Panc1 (cell line): ENCODE measurements around the gene PLB1. TPM values are rescaled to one million over a fixed set of nuclear protein-coding genes. Genes with fewer than 3 reads are reported as not detected.

Source experiments
- ATAC-seq: fragments of 200-7000 bp; cut with Tn5 transposase; 2 replicates; pipeline ENCODE4 v1.9.1; 2020; ENCODE audit warnings: mild to moderate bottlenecking, moderate library complexity
- BruUV-seq: library from RNA; stranded (reverse); fragments of 400-500 nt; replicated peaks from 2 replicates; lab custom pipeline; 2021; lab: Mats Ljungman, UMichigan
- CTCF ChIA-PET: fragments of 300-600 bp; sonication (Branson Sonifier 250); formaldehyde crosslinking; loops from one replicate; lab custom pipeline; 2022; ENCODE audit warnings: antibody characterized with exemption; lab: Charles Lee
- POLR2A ChIA-PET: fragments of 300-600 bp; sonication (Branson Sonifier 250); formaldehyde crosslinking; loops from one replicate; lab custom pipeline; 2022; ENCODE audit warnings: antibody characterized with exemption; lab: Charles Lee
- DNase-seq: peaks from one replicate; pipeline ENCODE4 v3.0.0-alpha.2; 2010; ENCODE audit warnings: low read depth, low spot score
- H3K27ac ChIP-seq: 2 replicates; pipeline ENCODE4 v1.5.1; 2011; ENCODE audit warnings: mild to moderate bottlenecking, low read length, inconsistent platforms
- H3K27me3 ChIP-seq: fragments of 200-500 bp; sonication (Bioruptor generic); 2 replicates; pipeline ENCODE4 v1.6.0; 2014; ENCODE audit warnings: low read length, inconsistent platforms; ENCODE audit not compliant: control insufficient read depth, insufficient read depth
- H3K36me3 ChIP-seq: fragments of 200-500 bp; sonication (Bioruptor generic); 2 replicates; pipeline ENCODE4 v1.5.1; 2014; ENCODE audit warnings: inconsistent platforms, mild to moderate bottlenecking, low read length, moderate library complexity; ENCODE audit not compliant: control insufficient read depth, insufficient read depth
- H3K4me1 ChIP-seq: 2 replicates; pipeline ENCODE4 v1.5.1; 2011; ENCODE audit warnings: inconsistent platforms, mild to moderate bottlenecking, low read length, moderate library complexity; ENCODE audit not compliant: control insufficient read depth, insufficient read depth
- H3K4me3 ChIP-seq, 2 experiments: 2 replicates each; pipeline ENCODE4 v1.5.1; 2011 to 2012; ENCODE audit warnings: low read depth in 2 of 2, low read length in 2 of 2, mild to moderate bottlenecking in 2 of 2, inconsistent platforms in 1 of 2, moderate library complexity in 1 of 2
- H3K9me3 ChIP-seq: fragments of 200-500 bp; sonication (Bioruptor generic); 2 replicates; pipeline ENCODE4 v1.5.1; 2014; ENCODE audit warnings: low read depth, mild to moderate bottlenecking, inconsistent platforms, low read length, moderate library complexity; ENCODE audit not compliant: control insufficient read depth, insufficient read depth
- POLR2AphosphoS5 ChIP-seq: IDR thresholded peaks from 2 replicates; pipeline ENCODE4 v1.6.1; 2012; ENCODE audit warnings: mild to moderate bottlenecking, low read depth, low read length, moderate library complexity
- SIN3A ChIP-seq: IDR thresholded peaks from 2 replicates; pipeline ENCODE4 v1.6.1; 2012; ENCODE audit warnings: low read depth, mild to moderate bottlenecking, low read length, moderate library complexity, borderline replicate concordance; ENCODE audit not compliant: insufficient read depth
- TCF7L2 ChIP-seq: IDR thresholded peaks from 2 replicates; pipeline ENCODE4 v1.6.1; 2011; ENCODE audit warnings: mild to moderate bottlenecking, low read depth, low read length, inconsistent platforms
- in situ Hi-C: cut with HindIII; loops from 2 replicates; pipeline ENCODE4 v1.10.0; 2016; ENCODE audit warnings: low sequenced_read_pairs, low pct_unique_long_range_greater_than_20kb
- intact Hi-C: fragments of 100-400 bp; cut with micrococcal nuclease; formaldehyde crosslinking; loops from one replicate; pipeline ENCODE4 v1.10.0; 2022; ENCODE audit not compliant: unreplicated experiment
- total RNA-seq: library from RNA; stranded (reverse); gene quantifications from one replicate; pipeline ENCODE4 v1.2.1, GENCODE V29; 2021; ENCODE audit not compliant: unreplicated experiment
- TF ChIP-seq, protein P1 (sequence below), 2 experiments: IDR thresholded peaks; 2 replicates each; pipeline ENCODE4 v1.6.1; 2011 to 2012; ENCODE audit warnings: low read depth in 2 of 2, control low read depth in 1 of 2, low read length in 1 of 2, mild to moderate bottlenecking in 1 of 2, moderate library complexity in 1 of 2; ENCODE audit not compliant: insufficient read depth in 1 of 2
- TF ChIP-seq, protein P2 (sequence below): fragments of 450-650 bp; IDR thresholded peaks from 2 replicates; pipeline ENCODE4 v1.5.1; 2017; ENCODE audit warnings: mild to moderate bottlenecking

Gene PLB1
- total RNA-seq, 1 experiment from 2014 or later: 0.80 TPM

DNA sequence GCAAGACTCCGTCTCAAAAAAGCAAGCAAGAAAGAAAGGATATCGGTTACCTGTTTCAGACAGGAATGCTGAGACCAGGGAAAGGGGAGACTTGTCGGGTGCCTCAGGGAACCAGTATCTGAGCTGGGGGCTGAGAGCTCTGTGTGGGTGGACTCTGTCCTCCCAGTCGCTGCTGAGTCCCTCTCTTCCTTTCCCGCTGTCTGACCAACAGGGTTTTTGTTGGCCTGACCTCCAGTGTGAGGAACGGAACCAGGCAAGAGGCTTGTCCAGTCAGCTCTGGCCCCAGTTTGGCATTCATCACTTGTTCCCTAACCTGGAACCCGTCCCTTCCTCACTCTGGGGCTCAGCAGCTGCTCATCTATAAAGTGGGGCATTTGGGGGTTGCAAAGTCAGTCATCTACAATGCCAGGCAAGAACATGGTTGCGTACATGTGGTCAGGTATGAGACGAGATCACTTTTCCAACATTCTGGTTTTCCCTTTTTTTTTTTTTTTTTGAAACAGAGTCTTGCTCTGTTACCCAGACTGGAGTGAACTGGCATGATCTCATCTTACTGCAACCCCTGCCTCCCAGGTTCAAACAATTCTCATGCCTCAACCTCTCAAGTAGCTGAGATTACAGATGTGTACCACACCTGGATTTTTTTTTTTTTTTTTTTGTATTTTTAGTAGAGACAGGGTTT, 116.4 kb downstream of the PLB1 start:
- BruUV-seq: no TSS peak
- Histone ChIP-seq H3K27ac (no peak overlapping the region), H3K4me1 (peaks cover 14% of the 10 kb centered on the region; the same call in 1 of the 2 replicates), H3K27me3 (no peaks in the 10 kb centered on the region), H3K36me3 (no peaks in the 10 kb centered on the region), H3K9me3 (no peaks in the 10 kb centered on the region), H3K4me3 (no peak overlapping the region)
- no peak for ATAC-seq
- no peak for DNase-seq
- in situ Hi-C loops (no loop called here), intact Hi-C loops (no loop called here)
- ChIA-PET CTCF (interaction anchor here (0.6 to 0.8 kb wide), 2 partner anchors 18 to 35 kb away, joined by 3 read pairs; no protein-coding TSS in a partner anchor), POLR2A (no interaction called here)
- TF ChIP-seq, protein P1, sequence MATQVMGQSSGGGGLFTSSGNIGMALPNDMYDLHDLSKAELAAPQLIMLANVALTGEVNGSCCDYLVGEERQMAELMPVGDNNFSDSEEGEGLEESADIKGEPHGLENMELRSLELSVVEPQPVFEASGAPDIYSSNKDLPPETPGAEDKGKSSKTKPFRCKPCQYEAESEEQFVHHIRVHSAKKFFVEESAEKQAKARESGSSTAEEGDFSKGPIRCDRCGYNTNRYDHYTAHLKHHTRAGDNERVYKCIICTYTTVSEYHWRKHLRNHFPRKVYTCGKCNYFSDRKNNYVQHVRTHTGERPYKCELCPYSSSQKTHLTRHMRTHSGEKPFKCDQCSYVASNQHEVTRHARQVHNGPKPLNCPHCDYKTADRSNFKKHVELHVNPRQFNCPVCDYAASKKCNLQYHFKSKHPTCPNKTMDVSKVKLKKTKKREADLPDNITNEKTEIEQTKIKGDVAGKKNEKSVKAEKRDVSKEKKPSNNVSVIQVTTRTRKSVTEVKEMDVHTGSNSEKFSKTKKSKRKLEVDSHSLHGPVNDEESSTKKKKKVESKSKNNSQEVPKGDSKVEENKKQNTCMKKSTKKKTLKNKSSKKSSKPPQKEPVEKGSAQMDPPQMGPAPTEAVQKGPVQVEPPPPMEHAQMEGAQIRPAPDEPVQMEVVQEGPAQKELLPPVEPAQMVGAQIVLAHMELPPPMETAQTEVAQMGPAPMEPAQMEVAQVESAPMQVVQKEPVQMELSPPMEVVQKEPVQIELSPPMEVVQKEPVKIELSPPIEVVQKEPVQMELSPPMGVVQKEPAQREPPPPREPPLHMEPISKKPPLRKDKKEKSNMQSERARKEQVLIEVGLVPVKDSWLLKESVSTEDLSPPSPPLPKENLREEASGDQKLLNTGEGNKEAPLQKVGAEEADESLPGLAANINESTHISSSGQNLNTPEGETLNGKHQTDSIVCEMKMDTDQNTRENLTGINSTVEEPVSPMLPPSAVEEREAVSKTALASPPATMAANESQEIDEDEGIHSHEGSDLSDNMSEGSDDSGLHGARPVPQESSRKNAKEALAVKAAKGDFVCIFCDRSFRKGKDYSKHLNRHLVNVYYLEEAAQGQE (IDR thresholded peaks at IDR 0.05; ENCODE audit: insufficient read depth in 1 of 2, low read depth in 2 of 2, low read length in 1 of 2): no peak
- no peak for TF ChIP-seq SIN3A

DNA sequence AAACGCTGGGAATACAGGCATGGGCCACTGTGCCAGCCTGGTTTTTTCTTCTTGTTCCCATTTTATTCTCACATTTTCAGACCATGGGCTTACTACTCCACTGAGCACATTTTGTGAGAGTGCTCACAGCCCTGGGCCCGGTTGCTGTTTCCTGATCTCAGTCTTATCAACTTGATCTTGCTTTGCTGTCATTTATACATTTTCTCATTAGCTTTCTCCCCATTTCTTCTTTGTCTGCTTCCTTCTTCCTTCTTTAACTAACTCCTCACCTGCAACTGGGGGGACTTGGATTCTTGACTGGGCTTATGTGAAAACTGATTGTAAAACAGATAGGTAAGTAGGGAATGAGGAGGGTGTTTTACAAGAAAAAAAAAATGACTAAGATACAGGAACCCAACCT, 117.3 kb downstream of the PLB1 start:
- Histone ChIP-seq H3K36me3 (no peaks in the 10 kb centered on the region), H3K27me3 (no peaks in the 10 kb centered on the region), H3K4me1 (peaks cover 14% of the 10 kb centered on the region; the same call in 1 of the 2 replicates), H3K9me3 (no peaks in the 10 kb centered on the region), H3K27ac (no peak overlapping the region), H3K4me3 (no peak overlapping the region)
- POLR2A ChIA-PET: no interaction called here
- ATAC-seq: no peak
- intact Hi-C loops: no loop called here
- TF ChIP-seq, protein P1 (IDR thresholded peaks at IDR 0.05; ENCODE audit: insufficient read depth in 1 of 2, low read depth in 2 of 2, low read length in 1 of 2): no peak
- TF ChIP-seq TCF7L2 (no peak), SIN3A (no peak), POLR2AphosphoS5 (no peak)
- TF ChIP-seq, protein P2, sequence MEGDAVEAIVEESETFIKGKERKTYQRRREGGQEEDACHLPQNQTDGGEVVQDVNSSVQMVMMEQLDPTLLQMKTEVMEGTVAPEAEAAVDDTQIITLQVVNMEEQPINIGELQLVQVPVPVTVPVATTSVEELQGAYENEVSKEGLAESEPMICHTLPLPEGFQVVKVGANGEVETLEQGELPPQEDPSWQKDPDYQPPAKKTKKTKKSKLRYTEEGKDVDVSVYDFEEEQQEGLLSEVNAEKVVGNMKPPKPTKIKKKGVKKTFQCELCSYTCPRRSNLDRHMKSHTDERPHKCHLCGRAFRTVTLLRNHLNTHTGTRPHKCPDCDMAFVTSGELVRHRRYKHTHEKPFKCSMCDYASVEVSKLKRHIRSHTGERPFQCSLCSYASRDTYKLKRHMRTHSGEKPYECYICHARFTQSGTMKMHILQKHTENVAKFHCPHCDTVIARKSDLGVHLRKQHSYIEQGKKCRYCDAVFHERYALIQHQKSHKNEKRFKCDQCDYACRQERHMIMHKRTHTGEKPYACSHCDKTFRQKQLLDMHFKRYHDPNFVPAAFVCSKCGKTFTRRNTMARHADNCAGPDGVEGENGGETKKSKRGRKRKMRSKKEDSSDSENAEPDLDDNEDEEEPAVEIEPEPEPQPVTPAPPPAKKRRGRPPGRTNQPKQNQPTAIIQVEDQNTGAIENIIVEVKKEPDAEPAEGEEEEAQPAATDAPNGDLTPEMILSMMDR: no peak
- no TSS peak for BruUV-seq
- CTCF ChIA-PET: no interaction called here
- in situ Hi-C loops: no loop called here
- no peak for DNase-seq
